Vagina (tissue), 2 donors: ENCODE results near the gene WAS.

Experiments used
- POLR2A ChIP-seq, 2 donors: fragments of 450-650 bp; IDR thresholded peaks; one replicate each; pipeline ENCODE4 v1.6.1; 2017; ENCODE audit warnings: antibody characterized with exemption in 2 of 2, mild to moderate bottlenecking in 2 of 2, moderate library complexity in 2 of 2
- POLR2AphosphoS5 ChIP-seq, 2 donors: sonication (generic); formaldehyde crosslinking; IDR thresholded peaks; one replicate each; pipeline ENCODE4 v1.9.0; 2017; ENCODE audit warnings: antibody characterized with exemption in 2 of 2, mild to moderate bottlenecking in 2 of 2, low read depth in 1 of 2; ENCODE audit not compliant: insufficient read depth in 1 of 2
- TF ChIP-seq, protein P1 (sequence below), 3 experiments: fragments of 450-650 bp in 2 of 3; fragments of 200-600 bp in 1 of 3; sonication (generic) in 1 of 3; IDR thresholded peaks; one replicate each; pipeline ENCODE4 v1.5.1; 2017 to 2019; ENCODE audit warnings: antibody characterized with exemption in 3 of 3, mild to moderate bottlenecking in 2 of 3, moderate library complexity in 2 of 3

DNA sequence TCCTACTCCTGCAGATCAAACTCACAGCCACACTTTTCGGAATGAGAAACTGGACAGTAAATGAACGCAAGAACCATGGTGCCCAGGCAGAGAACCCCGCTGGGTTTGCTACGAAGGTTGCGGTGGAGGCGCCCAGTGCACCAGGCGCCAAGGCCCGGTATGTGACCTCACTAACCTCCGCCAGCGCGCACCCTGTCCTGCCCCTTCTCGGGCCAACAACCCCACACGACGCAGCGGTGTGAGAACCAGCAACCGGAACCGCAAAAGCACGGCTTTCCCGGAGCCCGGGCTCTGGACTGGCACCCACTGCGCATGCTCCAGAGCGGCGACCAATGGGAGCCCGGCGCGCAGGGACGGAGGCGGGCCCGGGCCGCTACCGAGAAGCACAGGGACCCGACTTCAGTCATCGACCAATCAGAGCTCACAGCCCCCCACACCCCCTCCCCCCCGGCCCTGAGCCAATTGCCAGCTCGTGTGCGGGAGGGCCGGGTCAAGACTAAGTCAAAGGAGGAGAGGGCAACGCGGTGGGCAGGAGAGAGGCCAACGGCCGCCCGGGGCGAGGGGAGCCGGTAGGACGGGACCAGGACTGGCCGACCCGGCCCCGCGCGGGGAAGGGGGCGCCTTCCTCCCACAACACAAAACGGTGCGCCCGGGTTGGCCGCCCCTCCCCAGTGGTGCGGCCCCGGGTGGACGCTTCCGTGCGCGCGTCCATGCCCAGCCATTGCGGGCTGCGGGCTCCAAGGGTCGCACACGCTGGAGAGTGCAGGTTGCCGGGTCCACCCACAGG is 7.3 kb upstream of the WAS start:
- TF ChIP-seq, protein P1, sequence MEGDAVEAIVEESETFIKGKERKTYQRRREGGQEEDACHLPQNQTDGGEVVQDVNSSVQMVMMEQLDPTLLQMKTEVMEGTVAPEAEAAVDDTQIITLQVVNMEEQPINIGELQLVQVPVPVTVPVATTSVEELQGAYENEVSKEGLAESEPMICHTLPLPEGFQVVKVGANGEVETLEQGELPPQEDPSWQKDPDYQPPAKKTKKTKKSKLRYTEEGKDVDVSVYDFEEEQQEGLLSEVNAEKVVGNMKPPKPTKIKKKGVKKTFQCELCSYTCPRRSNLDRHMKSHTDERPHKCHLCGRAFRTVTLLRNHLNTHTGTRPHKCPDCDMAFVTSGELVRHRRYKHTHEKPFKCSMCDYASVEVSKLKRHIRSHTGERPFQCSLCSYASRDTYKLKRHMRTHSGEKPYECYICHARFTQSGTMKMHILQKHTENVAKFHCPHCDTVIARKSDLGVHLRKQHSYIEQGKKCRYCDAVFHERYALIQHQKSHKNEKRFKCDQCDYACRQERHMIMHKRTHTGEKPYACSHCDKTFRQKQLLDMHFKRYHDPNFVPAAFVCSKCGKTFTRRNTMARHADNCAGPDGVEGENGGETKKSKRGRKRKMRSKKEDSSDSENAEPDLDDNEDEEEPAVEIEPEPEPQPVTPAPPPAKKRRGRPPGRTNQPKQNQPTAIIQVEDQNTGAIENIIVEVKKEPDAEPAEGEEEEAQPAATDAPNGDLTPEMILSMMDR (IDR thresholded peaks at IDR 0.05), result no peak
- TF ChIP-seq POLR2A (IDR thresholded peaks at IDR 0.05), result no peak
- peak; percentile 69 to 76 for TF ChIP-seq POLR2AphosphoS5 (IDR thresholded peaks at IDR 0.05; ENCODE audit: insufficient read depth in 1 of 2, low read depth in 1 of 2)
